ENCODE data around the gene GAS5. TPM values are rescaled to one million over a fixed set of nuclear protein-coding genes. Genes with fewer than 3 reads are reported as not detected.

Gene GAS5
- total RNA-seq, 2 donors from 2014 or later, result 162 to 223 TPM

DNA sequence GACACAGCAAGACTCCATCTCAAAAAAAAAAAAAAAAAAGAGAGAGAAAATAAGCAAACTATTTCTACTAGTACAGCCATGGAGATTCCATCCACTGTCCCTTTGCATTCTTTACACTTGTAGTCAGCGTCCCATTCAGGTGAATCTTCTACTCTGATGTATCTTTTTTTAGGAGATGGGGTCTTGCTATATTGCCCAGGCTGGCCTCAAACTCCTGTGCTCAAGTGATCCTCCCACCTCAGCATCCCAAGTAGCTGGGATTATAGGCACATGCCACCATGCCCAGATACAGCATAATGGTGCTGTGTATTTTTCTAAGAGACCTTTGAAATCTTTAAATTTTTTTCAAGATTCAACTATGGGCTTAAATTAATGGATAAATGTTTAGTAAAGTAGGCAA is 35.0 kb downstream of the GAS5 start:
- DNase-seq (ENCODE audit: low spot score), result no peak
- Histone ChIP-seq H3K27ac (no peak overlapping the region), H3K4me1 (replicated peaks) (no peaks in the 10 kb centered on the region), H3K4me3 (no peak overlapping the region), H3K36me3 (no peaks in the 10 kb centered on the region), H3K27me3 (replicated peaks; ENCODE audit: insufficient read depth) (no peaks in the 10 kb centered on the region), H3K9me3 (no peaks in the 10 kb centered on the region)
- WGBS, result 94% methylated on average over 1 of the region's 1 CpG
- TF ChIP-seq POLR2A (IDR thresholded peaks at IDR 0.05), result no peak
- TF ChIP-seq, protein P1, sequence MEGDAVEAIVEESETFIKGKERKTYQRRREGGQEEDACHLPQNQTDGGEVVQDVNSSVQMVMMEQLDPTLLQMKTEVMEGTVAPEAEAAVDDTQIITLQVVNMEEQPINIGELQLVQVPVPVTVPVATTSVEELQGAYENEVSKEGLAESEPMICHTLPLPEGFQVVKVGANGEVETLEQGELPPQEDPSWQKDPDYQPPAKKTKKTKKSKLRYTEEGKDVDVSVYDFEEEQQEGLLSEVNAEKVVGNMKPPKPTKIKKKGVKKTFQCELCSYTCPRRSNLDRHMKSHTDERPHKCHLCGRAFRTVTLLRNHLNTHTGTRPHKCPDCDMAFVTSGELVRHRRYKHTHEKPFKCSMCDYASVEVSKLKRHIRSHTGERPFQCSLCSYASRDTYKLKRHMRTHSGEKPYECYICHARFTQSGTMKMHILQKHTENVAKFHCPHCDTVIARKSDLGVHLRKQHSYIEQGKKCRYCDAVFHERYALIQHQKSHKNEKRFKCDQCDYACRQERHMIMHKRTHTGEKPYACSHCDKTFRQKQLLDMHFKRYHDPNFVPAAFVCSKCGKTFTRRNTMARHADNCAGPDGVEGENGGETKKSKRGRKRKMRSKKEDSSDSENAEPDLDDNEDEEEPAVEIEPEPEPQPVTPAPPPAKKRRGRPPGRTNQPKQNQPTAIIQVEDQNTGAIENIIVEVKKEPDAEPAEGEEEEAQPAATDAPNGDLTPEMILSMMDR (IDR thresholded peaks at IDR 0.05), result no peak
- no peak for TF ChIP-seq POLR2AphosphoS5 (IDR thresholded peaks at IDR 0.05)
- intact Hi-C loops (cut with DNase I), result no loop called here

DNA sequence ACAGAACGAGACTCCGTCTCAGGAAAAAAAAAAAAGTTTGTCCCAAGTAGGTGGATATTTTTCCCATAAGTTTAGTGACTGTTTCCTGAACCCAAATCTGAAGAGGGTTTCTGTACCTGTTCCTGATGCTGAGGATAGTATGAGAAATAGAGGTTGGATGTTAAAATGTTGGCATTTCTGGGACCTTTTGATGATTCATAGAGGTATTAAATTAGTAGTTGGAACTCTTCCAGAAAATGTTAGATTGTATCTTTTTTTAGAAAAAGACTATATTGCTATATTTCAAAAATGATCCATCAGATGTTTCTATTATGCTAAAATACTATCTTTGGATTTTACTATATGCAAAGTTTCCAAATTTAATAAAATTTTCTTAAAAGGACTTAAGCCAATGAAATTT is 40.2 kb downstream of the GAS5 start:
- TF ChIP-seq, protein P1 (IDR thresholded peaks at IDR 0.05), result no peak
- TF ChIP-seq POLR2A (IDR thresholded peaks at IDR 0.05), result no peak
- no peak for TF ChIP-seq POLR2AphosphoS5 (IDR thresholded peaks at IDR 0.05)
- Histone ChIP-seq H3K4me1 (replicated peaks) (no peaks in the 10 kb centered on the region), H3K36me3 (no peaks in the 10 kb centered on the region), H3K4me3 (no peak overlapping the region), H3K9me3 (no peaks in the 10 kb centered on the region), H3K27me3 (replicated peaks; ENCODE audit: insufficient read depth) (no peaks in the 10 kb centered on the region), H3K27ac (no peak overlapping the region)
- 80% methylated on average over 2 of the region's 2 CpGs for WGBS
- no peak for DNase-seq (ENCODE audit: low spot score)
- intact Hi-C loops (cut with DNase I), result loop anchor here (10.0 kb wide), 1 partner anchor 1083 kb away; no protein-coding TSS in a partner anchor

DNA sequence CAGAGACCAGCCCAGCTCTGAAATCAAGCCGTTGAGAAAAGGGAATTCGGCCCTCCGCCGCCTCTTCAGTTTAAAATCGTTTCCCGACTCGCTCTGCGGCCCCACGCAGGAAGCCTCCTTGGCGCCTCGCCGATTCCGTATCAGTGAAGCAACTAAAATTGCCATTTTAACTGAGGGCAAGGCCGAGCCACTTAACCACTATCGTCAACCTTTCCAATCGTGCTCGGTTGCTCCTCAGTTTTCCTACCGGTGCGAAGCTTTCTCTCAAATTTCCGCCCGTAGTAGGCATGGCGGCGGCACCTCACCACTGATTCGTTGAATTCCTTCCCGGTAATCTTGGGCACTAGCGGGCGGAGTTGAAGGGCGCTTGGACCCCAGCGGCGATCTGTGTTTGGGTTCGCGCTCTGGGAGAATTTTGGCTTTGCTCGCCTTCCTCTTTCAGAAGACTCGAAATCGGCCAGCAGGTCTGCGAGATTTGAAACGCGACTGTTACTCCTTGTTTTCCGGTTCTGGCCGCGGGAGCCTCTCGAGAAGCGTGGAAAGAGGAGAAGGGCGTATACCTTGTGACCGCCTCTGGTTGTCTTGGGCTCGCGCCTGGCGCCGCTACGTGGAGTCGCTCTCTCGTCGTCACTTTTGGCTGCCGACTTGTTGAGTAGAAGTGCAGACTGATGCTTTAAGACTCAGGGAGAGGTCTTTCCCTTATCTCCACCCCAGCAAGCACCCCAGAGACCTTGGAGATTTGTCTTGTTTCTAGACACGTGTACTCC is 43.3 kb downstream of the GAS5 start, which contains the start of the genes CENPL and DARS2:
TSS of gene CENPL (minus strand) at position 569 of the 767 bp plus-strand sequence. CDS start 13,584 bp downstream, outside the sequence.
TSS of gene DARS2 (plus strand) at position 359 of the 767 bp plus-strand sequence. CDS start 557 bp downstream, outside the sequence.
- under 1% methylated on average over 55 of the region's 55 CpGs for WGBS
- Histone ChIP-seq H3K9me3 (no peaks in the 10 kb centered on the region), H3K4me3 (peak within 1 kb of the TSS; percentile 55 to 62), H3K27me3 (replicated peaks; ENCODE audit: insufficient read depth) (no peaks in the 10 kb centered on the region), H3K27ac (peak within 1 kb of the TSS; percentile 87 to 91), H3K4me1 (replicated peaks) (no peaks in the 10 kb centered on the region), H3K36me3 (no peaks in the 10 kb centered on the region)
- intact Hi-C loops (cut with DNase I), result loop anchor here (2.0 to 10.0 kb wide), 3 partner anchors 348 to 1080 kb away; partner anchors contain the start of gene PRDX6
- DNase-seq (ENCODE audit: low spot score), result peak; percentile 96
- TF ChIP-seq, protein P1 (IDR thresholded peaks at IDR 0.05), result no peak
- peak; percentile 13 for TF ChIP-seq POLR2A (IDR thresholded peaks at IDR 0.05)
- TF ChIP-seq POLR2AphosphoS5 (IDR thresholded peaks at IDR 0.05), result peak; percentile 94

DNA sequence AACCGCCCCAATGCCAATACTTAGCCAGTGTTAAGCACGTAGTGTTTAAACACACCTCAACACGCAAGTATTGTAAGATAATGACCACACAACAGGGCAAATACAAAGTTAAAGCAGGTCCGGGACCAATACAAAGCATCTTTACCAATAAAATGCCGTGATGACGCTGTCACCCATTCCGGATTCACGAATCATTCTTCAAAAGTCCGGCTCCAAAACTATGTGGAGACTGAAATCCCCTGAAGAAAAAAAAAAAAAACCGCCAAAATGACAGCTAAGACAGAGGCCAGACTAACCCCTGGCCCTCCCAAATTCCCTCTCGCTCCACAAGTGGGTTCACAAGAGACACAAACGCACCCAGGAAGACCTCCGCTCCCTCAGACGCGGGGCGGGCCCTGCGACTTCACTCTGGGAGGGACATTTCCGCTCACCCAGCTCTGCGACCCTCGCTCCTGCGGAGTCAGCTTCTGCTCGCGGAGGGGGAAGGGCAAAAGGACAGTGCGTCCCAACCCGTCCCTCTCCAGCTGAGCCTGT is 43.9 kb downstream of the GAS5 start:
- Histone ChIP-seq H3K9me3 (no peaks in the 10 kb centered on the region), H3K27me3 (replicated peaks; ENCODE audit: insufficient read depth) (no peaks in the 10 kb centered on the region), H3K36me3 (no peaks in the 10 kb centered on the region), H3K27ac (peak overlapping the region; percentile 87 to 91), H3K4me1 (replicated peaks) (no peaks in the 10 kb centered on the region), H3K4me3 (peak overlapping the region; percentile 55 to 62)
- TF ChIP-seq, protein P1 (IDR thresholded peaks at IDR 0.05), result no peak
- TF ChIP-seq POLR2A (IDR thresholded peaks at IDR 0.05), result no peak
- no peak for TF ChIP-seq POLR2AphosphoS5 (IDR thresholded peaks at IDR 0.05)
- intact Hi-C loops (cut with DNase I), result loop anchor here (2.0 to 10.0 kb wide), 3 partner anchors 347 to 1079 kb away; partner anchors contain the start of gene PRDX6
- under 1% methylated on average over 25 of the region's 25 CpGs for WGBS
- no peak for DNase-seq (ENCODE audit: low spot score)

All from prostate gland (tissue), 2 donors.